NT2/D1 (cell line): ENCODE results near the gene SEMA3A.

Experiments used
- SUZ12 ChIP-seq: IDR thresholded peaks from 2 replicates; pipeline ENCODE4 v1.6.1; 2011; ENCODE audit not compliant: insufficient read length, insufficient read depth; ENCODE audit errors: extremely low read depth
- YY1 ChIP-seq: IDR thresholded peaks from 2 replicates; pipeline ENCODE4 v1.6.1; 2011; ENCODE audit not compliant: insufficient read length, insufficient read depth
- ZNF274 ChIP-seq: IDR thresholded peaks from 2 replicates; pipeline ENCODE4 v1.6.1; 2011; ENCODE audit warnings: mild to moderate bottlenecking, low read depth, low read length

DNA sequence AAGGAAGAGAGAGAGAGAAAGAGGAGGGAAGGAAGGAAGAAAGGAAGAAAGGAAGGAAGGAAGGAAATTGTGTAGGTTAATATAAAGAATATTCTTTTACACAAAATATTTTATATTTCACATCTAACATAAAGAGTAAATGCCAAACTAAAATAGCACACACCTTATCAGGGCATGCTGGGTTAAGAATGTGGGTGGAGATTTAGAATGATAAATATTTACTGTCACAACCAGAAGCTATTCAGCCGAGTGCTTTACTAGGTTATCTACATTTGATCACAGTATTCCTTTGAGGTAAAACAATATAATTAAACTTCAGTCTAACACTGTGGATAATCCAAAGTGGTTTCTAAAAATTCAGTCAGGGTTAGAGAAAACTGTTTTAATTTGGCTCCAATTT lies 103.3 kb downstream of the SEMA3A start:
- no peak for TF ChIP-seq YY1
- TF ChIP-seq ZNF274: no peak
- TF ChIP-seq SUZ12: no peak
